Uterus (tissue), 2 donors: ENCODE measurements around the gene CRTAC1.

Experiments used
- CTCF ChIP-seq, 4 experiments: fragments of 200-600 bp in 2 of 4; fragments of 450-650 bp in 2 of 4; sonication (generic) in 2 of 4; IDR thresholded peaks; one replicate each; pipeline ENCODE4 v1.5.1; 2016 to 2019; ENCODE audit warnings: antibody characterized with exemption in 4 of 4, mild to moderate bottlenecking in 2 of 4, moderate library complexity in 1 of 4
- POLR2A ChIP-seq, 2 donors: fragments of 450-650 bp; IDR thresholded peaks; one replicate each; pipeline ENCODE4 v1.6.1; 2016; ENCODE audit warnings: antibody characterized with exemption in 2 of 2, mild to moderate bottlenecking in 1 of 2, moderate library complexity in 1 of 2

GRCh38 chr10:97854743-97855142 lies 175.7 kb downstream of the CRTAC1 start:
- TF ChIP-seq CTCF (IDR thresholded peaks at IDR 0.05) = no peak
- no peak for TF ChIP-seq POLR2A (IDR thresholded peaks at IDR 0.05)
